RCC 7860 (cell line): ENCODE data around the gene MBOAT7.

ENCODE experiments used
- DNase-seq: peaks from one replicate; pipeline ENCODE4 v3.0.0-alpha.2; 2015; ENCODE audit warnings: low spot score
- FAIRE-seq: peaks from 2 replicates; lab custom pipeline; 2012; peaks lifted over from hg19 to GRCh38; lab: Jason Lieb, UNC

Gene MBOAT7

GRCh38 chr19:54147676-54148075 is 41.7 kb downstream of the MBOAT7 start:
- DNase-seq (no peak), FAIRE-seq (no peak)

GRCh38 chr19:54145541-54146158 is 43.7 kb downstream of the MBOAT7 start:
- DNase-seq (no peak), FAIRE-seq (no peak)

- DNase-seq (no peak), FAIRE-seq (no peak)
These were observed 47.1 kb downstream of the MBOAT7 start for GRCh38 chr19:54142166-54142780.

- no peak for DNase-seq
These were observed 48.0 kb downstream of the MBOAT7 start for GRCh38 chr19:54141356-54141755.

GRCh38 chr19:54138489-54139256 is 50.7 kb downstream of the MBOAT7 start:
- DNase-seq (no peak), FAIRE-seq (no peak)

More at GRCh38 chr19:54141356-54141755, 48.0 kb downstream of the MBOAT7 start:
- no peak for FAIRE-seq

- DNase-seq, result no peak
- FAIRE-seq, result no peak
These were observed 51.5 kb downstream of the MBOAT7 start, which contains the start of gene CNOT3 for GRCh38 chr19:54137699-54138488. Gene CNOT3, plus strand, starts transcription at chr19:54137762. Its CDS starts 5,217 bp downstream, at chr19:54142979.

GRCh38 chr19:54136864-54137698 is 52.3 kb downstream of the MBOAT7 start:
- FAIRE-seq (peak; percentile 97), DNase-seq (peak; percentile 99)

GRCh38 chr19:54136086-54136863 is 53.1 kb downstream of the MBOAT7 start:
- DNase-seq (no peak), FAIRE-seq (no peak)

- DNase-seq, result no peak
- no peak for FAIRE-seq
These were observed 55.3 kb downstream of the MBOAT7 start for GRCh38 chr19:54133957-54134590.

GRCh38 chr19:54133312-54133956 is 55.9 kb downstream of the MBOAT7 start:
- FAIRE-seq (no peak), DNase-seq (no peak)

GRCh38 chr19:54129617-54129996 is 59.8 kb downstream of the MBOAT7 start:
- no peak for FAIRE-seq
- DNase-seq, result no peak

- no peak for FAIRE-seq
These were observed 60.4 kb downstream of the MBOAT7 start for GRCh38 chr19:54128796-54129616.

GRCh38 chr19:54128441-54128725 is 61.0 kb downstream of the MBOAT7 start:
- FAIRE-seq (no peak), DNase-seq (no peak)

More at GRCh38 chr19:54128796-54129616, 60.4 kb downstream of the MBOAT7 start:
- no peak for DNase-seq

GRCh38 chr19:54127688-54128440 is 61.5 kb downstream of the MBOAT7 start:
- FAIRE-seq, result no peak
- no peak for DNase-seq

GRCh38 chr19:54125713-54126112 is 63.7 kb downstream of the MBOAT7 start:
- FAIRE-seq (no peak), DNase-seq (no peak)

- FAIRE-seq (no peak), DNase-seq (no peak)
These were observed 65.0 kb downstream of the MBOAT7 start for GRCh38 chr19:54124393-54124792.

GRCh38 chr19:54123682-54124081 is 65.7 kb downstream of the MBOAT7 start:
- no peak for FAIRE-seq
- DNase-seq, result no peak
